H1 (cell line): Measurements from ENCODE around the gene SHROOM3. TPM values are rescaled to one million over a fixed set of nuclear protein-coding genes. Genes with fewer than 3 reads are reported as not detected.

ENCODE experiments used
- BACH1 ChIP-seq: IDR thresholded peaks from 2 replicates; pipeline ENCODE4 v1.6.1; 2012; ENCODE audit warnings: low read length, improper control_type of control experiment
- CHD1 ChIP-seq: IDR thresholded peaks from 2 replicates; pipeline ENCODE4 v1.6.1; 2012; ENCODE audit warnings: low read depth, low read length, improper control_type of control experiment
- KDM1A ChIP-seq: fragments of 200-600, 300-600 bp; sonication (generic); IDR thresholded peaks from 2 replicates; pipeline ENCODE4 v1.7.1; 2016; ENCODE audit warnings: mild to moderate bottlenecking, low read length, borderline replicate concordance
- PHF8 ChIP-seq: fragments of 200-600 bp; sonication (generic); conservative IDR thresholded peaks from 2 replicates; pipeline ENCODE4 v1.7.1; 2012; ENCODE audit warnings: low read depth, mild to moderate bottlenecking, inconsistent platforms, low read length, moderate library complexity
- RBBP5 ChIP-seq: IDR thresholded peaks from 2 replicates; pipeline ENCODE4 v1.7.1; 2012; ENCODE audit warnings: low read depth, mild to moderate bottlenecking, inconsistent platforms, low read length, moderate library complexity, borderline replicate concordance
- polyA plus RNA-seq, 7 experiments: library from polyadenylated mRNA; depleted of rRNA in 3 of 7; stranded (reverse) in 5 of 7; unstranded in 2 of 7; fragments of >200 nt in 5 of 7; fragments of 200-250 nt in 2 of 7; gene quantifications; 1 replicate in 5 of 7; 2 replicates in 1 of 7; 4 replicates in 1 of 7; pipeline versions ENCODE4 v1.2.1 to v1.2.3, GENCODE V29; 2011 to 2013; ENCODE audit warnings: missing spikeins in 2 of 7, mixed read lengths in 2 of 7
- total RNA-seq: library from RNA; stranded (reverse); fragmentation: NEBNext Ultra II Directional; extraction: Animal tissue kit (Norgen Biotek cat#: 25700); gene quantifications from 2 replicates; pipeline ENCODE4 v1.2.1, GENCODE V29; 2021
- TF ChIP-seq, protein P1 (sequence below): fragments of 300-600 bp; sonication (generic); IDR thresholded peaks from 2 replicates; pipeline ENCODE4 v1.7.1; 2012; ENCODE audit warnings: low read length, moderate library complexity, mild to moderate bottlenecking, inconsistent platforms; ENCODE audit not compliant: insufficient replicate concordance

The SHROOM3 gene
- total and polyA plus RNA-seq, 2 of the 8 experiments (the other 6 are each of a cell fraction or from before 2014, with no cell fraction given) = 15.8 to 34.0 TPM

DNA sequence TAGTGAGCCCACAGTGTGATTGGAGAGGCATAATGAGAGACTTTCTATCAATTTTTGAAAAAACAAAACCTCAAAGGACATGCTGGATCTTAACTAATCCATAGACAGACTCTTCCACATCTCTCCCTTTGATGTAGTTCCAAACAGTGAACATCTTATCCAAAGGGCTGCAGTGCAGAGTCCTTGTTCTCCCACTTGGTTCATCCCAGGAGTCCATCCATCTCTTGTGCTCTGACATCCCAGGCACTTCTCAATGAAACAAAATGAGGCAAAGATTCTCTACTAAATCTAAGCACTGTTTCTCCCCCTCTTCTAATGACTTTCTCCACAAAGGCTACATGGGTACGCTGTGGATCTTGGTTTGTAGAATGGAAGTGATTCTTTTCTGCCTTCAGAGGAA, 8.3 kb downstream of the SHROOM3 start (continued):
- TF ChIP-seq, protein P1, sequence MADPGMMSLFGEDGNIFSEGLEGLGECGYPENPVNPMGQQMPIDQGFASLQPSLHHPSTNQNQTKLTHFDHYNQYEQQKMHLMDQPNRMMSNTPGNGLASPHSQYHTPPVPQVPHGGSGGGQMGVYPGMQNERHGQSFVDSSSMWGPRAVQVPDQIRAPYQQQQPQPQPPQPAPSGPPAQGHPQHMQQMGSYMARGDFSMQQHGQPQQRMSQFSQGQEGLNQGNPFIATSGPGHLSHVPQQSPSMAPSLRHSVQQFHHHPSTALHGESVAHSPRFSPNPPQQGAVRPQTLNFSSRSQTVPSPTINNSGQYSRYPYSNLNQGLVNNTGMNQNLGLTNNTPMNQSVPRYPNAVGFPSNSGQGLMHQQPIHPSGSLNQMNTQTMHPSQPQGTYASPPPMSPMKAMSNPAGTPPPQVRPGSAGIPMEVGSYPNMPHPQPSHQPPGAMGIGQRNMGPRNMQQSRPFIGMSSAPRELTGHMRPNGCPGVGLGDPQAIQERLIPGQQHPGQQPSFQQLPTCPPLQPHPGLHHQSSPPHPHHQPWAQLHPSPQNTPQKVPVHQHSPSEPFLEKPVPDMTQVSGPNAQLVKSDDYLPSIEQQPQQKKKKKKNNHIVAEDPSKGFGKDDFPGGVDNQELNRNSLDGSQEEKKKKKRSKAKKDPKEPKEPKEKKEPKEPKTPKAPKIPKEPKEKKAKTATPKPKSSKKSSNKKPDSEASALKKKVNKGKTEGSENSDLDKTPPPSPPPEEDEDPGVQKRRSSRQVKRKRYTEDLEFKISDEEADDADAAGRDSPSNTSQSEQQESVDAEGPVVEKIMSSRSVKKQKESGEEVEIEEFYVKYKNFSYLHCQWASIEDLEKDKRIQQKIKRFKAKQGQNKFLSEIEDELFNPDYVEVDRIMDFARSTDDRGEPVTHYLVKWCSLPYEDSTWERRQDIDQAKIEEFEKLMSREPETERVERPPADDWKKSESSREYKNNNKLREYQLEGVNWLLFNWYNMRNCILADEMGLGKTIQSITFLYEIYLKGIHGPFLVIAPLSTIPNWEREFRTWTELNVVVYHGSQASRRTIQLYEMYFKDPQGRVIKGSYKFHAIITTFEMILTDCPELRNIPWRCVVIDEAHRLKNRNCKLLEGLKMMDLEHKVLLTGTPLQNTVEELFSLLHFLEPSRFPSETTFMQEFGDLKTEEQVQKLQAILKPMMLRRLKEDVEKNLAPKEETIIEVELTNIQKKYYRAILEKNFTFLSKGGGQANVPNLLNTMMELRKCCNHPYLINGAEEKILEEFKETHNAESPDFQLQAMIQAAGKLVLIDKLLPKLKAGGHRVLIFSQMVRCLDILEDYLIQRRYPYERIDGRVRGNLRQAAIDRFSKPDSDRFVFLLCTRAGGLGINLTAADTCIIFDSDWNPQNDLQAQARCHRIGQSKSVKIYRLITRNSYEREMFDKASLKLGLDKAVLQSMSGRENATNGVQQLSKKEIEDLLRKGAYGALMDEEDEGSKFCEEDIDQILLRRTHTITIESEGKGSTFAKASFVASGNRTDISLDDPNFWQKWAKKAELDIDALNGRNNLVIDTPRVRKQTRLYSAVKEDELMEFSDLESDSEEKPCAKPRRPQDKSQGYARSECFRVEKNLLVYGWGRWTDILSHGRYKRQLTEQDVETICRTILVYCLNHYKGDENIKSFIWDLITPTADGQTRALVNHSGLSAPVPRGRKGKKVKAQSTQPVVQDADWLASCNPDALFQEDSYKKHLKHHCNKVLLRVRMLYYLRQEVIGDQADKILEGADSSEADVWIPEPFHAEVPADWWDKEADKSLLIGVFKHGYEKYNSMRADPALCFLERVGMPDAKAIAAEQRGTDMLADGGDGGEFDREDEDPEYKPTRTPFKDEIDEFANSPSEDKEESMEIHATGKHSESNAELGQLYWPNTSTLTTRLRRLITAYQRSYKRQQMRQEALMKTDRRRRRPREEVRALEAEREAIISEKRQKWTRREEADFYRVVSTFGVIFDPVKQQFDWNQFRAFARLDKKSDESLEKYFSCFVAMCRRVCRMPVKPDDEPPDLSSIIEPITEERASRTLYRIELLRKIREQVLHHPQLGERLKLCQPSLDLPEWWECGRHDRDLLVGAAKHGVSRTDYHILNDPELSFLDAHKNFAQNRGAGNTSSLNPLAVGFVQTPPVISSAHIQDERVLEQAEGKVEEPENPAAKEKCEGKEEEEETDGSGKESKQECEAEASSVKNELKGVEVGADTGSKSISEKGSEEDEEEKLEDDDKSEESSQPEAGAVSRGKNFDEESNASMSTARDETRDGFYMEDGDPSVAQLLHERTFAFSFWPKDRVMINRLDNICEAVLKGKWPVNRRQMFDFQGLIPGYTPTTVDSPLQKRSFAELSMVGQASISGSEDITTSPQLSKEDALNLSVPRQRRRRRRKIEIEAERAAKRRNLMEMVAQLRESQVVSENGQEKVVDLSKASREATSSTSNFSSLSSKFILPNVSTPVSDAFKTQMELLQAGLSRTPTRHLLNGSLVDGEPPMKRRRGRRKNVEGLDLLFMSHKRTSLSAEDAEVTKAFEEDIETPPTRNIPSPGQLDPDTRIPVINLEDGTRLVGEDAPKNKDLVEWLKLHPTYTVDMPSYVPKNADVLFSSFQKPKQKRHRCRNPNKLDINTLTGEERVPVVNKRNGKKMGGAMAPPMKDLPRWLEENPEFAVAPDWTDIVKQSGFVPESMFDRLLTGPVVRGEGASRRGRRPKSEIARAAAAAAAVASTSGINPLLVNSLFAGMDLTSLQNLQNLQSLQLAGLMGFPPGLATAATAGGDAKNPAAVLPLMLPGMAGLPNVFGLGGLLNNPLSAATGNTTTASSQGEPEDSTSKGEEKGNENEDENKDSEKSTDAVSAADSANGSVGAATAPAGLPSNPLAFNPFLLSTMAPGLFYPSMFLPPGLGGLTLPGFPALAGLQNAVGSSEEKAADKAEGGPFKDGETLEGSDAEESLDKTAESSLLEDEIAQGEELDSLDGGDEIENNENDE = no peak
- TF ChIP-seq PHF8 (no peak), KDM1A (no peak), CHD1 (no peak), RBBP5 (no peak), BACH1 (no peak)
